Liver (tissue), 2 donors: ENCODE measurements around the gene RANBP17.

ENCODE experiments used
- REST ChIP-seq: IDR thresholded peaks from 2 replicates; pipeline ENCODE4 v1.6.1; 2016; ENCODE audit warnings: antibody characterized with exemption, mild to moderate bottlenecking
- YY1 ChIP-seq: IDR thresholded peaks from 2 replicates; pipeline ENCODE4 v1.6.1; 2016; ENCODE audit warnings: antibody characterized with exemption, mild to moderate bottlenecking
- TF ChIP-seq, protein P1 (sequence below): fragments of 150-350 bp; IDR thresholded peaks from 2 replicates; pipeline ENCODE4 v1.5.1; 2017; ENCODE audit warnings: improper control_type of control experiment, low read depth, low read length; ENCODE audit not compliant: missing input control
- donor health status: healthy.

DNA sequence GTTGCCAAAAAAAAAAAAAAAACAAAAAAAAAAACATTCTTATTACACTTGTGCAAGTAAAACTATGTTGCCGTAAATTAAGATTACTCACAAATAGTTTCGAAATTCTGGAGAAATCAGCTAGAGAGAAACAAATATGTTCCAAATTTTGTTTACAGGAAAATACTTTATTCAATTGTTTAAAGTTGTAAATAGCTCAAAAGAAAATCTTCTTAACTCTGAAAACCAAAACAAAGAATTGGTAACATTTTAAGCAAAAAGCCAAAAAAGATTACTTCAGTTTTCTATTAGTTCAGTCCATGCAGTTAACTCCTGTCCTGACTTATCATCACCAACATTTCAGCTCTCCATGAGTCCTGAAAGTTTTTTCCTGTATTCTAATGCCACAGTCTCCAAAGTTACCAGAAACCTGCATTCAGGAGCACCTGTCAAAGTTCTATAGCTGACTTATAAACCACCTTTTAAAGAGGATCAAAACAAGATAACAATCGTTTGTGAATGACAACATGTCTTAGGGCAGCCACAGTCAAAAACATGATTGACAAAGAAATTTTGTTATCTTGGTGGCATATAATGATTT is 194.1 kb downstream of the RANBP17 start:
- TF ChIP-seq, protein P1, sequence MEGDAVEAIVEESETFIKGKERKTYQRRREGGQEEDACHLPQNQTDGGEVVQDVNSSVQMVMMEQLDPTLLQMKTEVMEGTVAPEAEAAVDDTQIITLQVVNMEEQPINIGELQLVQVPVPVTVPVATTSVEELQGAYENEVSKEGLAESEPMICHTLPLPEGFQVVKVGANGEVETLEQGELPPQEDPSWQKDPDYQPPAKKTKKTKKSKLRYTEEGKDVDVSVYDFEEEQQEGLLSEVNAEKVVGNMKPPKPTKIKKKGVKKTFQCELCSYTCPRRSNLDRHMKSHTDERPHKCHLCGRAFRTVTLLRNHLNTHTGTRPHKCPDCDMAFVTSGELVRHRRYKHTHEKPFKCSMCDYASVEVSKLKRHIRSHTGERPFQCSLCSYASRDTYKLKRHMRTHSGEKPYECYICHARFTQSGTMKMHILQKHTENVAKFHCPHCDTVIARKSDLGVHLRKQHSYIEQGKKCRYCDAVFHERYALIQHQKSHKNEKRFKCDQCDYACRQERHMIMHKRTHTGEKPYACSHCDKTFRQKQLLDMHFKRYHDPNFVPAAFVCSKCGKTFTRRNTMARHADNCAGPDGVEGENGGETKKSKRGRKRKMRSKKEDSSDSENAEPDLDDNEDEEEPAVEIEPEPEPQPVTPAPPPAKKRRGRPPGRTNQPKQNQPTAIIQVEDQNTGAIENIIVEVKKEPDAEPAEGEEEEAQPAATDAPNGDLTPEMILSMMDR = no peak
- TF ChIP-seq YY1 (no peak), REST (no peak)
